ENCODE results near the gene TMED3.

The TMED3 gene

GRCh38 chr15:79310985-79311900 is at the start of gene TMED3:
TSS of gene TMED3 (plus strand) at chr15:79311112. CDS start at chr15:79311250, 138 bp downstream.
- peak; percentile 75 for DNase-seq

- DNase-seq = no peak
Measured at GRCh38 chr15:79261836-79262235, 49.1 kb upstream of the TMED3 start.

GRCh38 chr15:79265167-79265566 is 45.7 kb upstream of the TMED3 start:
- DNase-seq = no peak

- no peak for DNase-seq
Measured at GRCh38 chr15:79265987-79266579, 44.8 kb upstream of the TMED3 start.

GRCh38 chr15:79282371-79283251 is 28.3 kb upstream of the TMED3 start, which contains the start of gene ANKRD34C:
TSS of gene ANKRD34C (plus strand) at chr15:79282722. CDS start at chr15:79293285, 10,563 bp downstream.
- DNase-seq = no peak

GRCh38 chr15:79283252-79284048 is 27.5 kb upstream of the TMED3 start:
- no peak for DNase-seq

GRCh38 chr15:79290642-79291275 is 20.2 kb upstream of the TMED3 start:
- DNase-seq = no peak

GRCh38 chr15:79292011-79292410 is 18.9 kb upstream of the TMED3 start:
- no peak for DNase-seq

GRCh38 chr15:79294075-79294474 is 16.8 kb upstream of the TMED3 start:
- no peak for DNase-seq

- DNase-seq = no peak
Measured at GRCh38 chr15:79296583-79296982, 14.3 kb upstream of the TMED3 start.

GRCh38 chr15:79299126-79299840 is 11.6 kb upstream of the TMED3 start:
- DNase-seq = no peak

GRCh38 chr15:79299841-79300235 is 11.1 kb upstream of the TMED3 start:
- DNase-seq = no peak

GRCh38 chr15:79307251-79307650 is 3.7 kb upstream of the TMED3 start:
- no peak for DNase-seq

- DNase-seq = no peak
Measured at GRCh38 chr15:79308874-79309273, 2.0 kb upstream of the TMED3 start.

GRCh38 chr15:79310612-79310984 is 314 bp upstream of the TMED3 start:
- DNase-seq = no peak

- DNase-seq = no peak
Measured at GRCh38 chr15:79311901-79312553, 1.1 kb downstream of the TMED3 start.

GRCh38 chr15:79314186-79314585 is 3.3 kb downstream of the TMED3 start:
- DNase-seq = no peak

GRCh38 chr15:79314811-79315210 is 3.9 kb downstream of the TMED3 start:
- DNase-seq = no peak

GRCh38 chr15:79315623-79316328 is 4.9 kb downstream of the TMED3 start:
- no peak for DNase-seq

GRCh38 chr15:79316864-79317263 is 6.0 kb downstream of the TMED3 start:
- no peak for DNase-seq

All from activated T-cell treated with anti-CD3 and anti-CD28 coated beads, Interleukin-2, amount 50 U/mL, for 1 hour (primary cell).